Breast epithelium (tissue), 4 donors: ENCODE results near the gene RGS18. TPM values are rescaled to one million over a fixed set of nuclear protein-coding genes. Genes with fewer than 3 reads are reported as not detected.
"Not testable (repeated sequence)": the region's sequence is repeated elsewhere in the genome, so short reads cannot be mapped to it uniquely, and the experiment has no call there.

Source experiments
- DNase-seq, 2 donors: peaks; one replicate each; pipeline ENCODE4 v3.0.0-alpha.2; 2019; ENCODE audit warnings: low spot score in 2 of 2
- H3K27ac ChIP-seq, 2 donors: fragments of 200-600 bp; sonication (generic) in 1 of 2; one replicate each; pipeline ENCODE4 v1.5.1; 2016 to 2019; ENCODE audit warnings: mild to moderate bottlenecking in 1 of 2
- H3K27me3 ChIP-seq, 2 donors: fragments of 200-600 bp; sonication (generic) in 1 of 2; one replicate each; pipeline versions ENCODE4 v1.5.1 to v1.6.0; 2017 to 2019; ENCODE audit warnings: control low read depth in 1 of 2, mild to moderate bottlenecking in 1 of 2
- H3K36me3 ChIP-seq: fragments of 200-600 bp; one replicate; pipeline ENCODE4 v1.5.1; 2019
- H3K4me1 ChIP-seq, 2 donors: fragments of 200-600 bp; sonication (generic); one replicate each; pipeline ENCODE4 v1.5.1; 2016 to 2019; ENCODE audit warnings: control low read depth in 1 of 2
- H3K4me3 ChIP-seq, 3 donors: fragments of 200-600 bp; sonication (generic); 1 replicate in 2 of 3; 2 replicates in 1 of 3; pipeline ENCODE4 v1.5.1; 2016 to 2019; ENCODE audit warnings: mild to moderate bottlenecking in 3 of 3, moderate library complexity in 2 of 3
- H3K9me3 ChIP-seq, 2 donors: fragments of 200-600 bp; sonication (generic) in 1 of 2; one replicate each; pipeline ENCODE4 v1.5.1; 2016 to 2019; ENCODE audit warnings: control low read depth in 1 of 2
- CTCF ChIP-seq, 3 donors: fragments of 450-650 bp; IDR thresholded peaks; one replicate each; pipeline ENCODE4 v1.5.1; 2016 to 2017; ENCODE audit warnings: antibody characterized with exemption in 3 of 3, mild to moderate bottlenecking in 3 of 3, moderate library complexity in 3 of 3
- POLR2A ChIP-seq: fragments of 450-650 bp; IDR thresholded peaks from one replicate; pipeline ENCODE4 v1.6.1; 2016; ENCODE audit warnings: antibody characterized with exemption, mild to moderate bottlenecking, moderate library complexity
- POLR2AphosphoS5 ChIP-seq, 3 donors: sonication (generic); formaldehyde crosslinking; IDR thresholded peaks; one replicate each; pipeline ENCODE4 v1.6.1; 2017; ENCODE audit warnings: antibody characterized with exemption in 3 of 3
- intact Hi-C: fragments of 100-400 bp; cut with DNase I; formaldehyde crosslinking; loops from one replicate; pipeline ENCODE4 v1.15.1; 2023; ENCODE audit warnings: low total_unique reads
- total RNA-seq, 3 donors: library from RNA; depleted of rRNA; stranded (reverse); fragments of >200 nt; gene quantifications; one replicate each; pipeline ENCODE4 v1.1.0, GENCODE V29; 2016

The RGS18 gene
- total RNA-seq, 3 donors from 2014 or later = 2.0 to 4.4 (median 2.6) TPM

- H3K27ac ChIP-seq = no peak overlapping the region
- H3K9me3 ChIP-seq = no peaks in the 10 kb centered on the region
- TF ChIP-seq CTCF (IDR thresholded peaks at IDR 0.05) = no peak
- TF ChIP-seq POLR2A = no peak
- TF ChIP-seq POLR2AphosphoS5 (IDR thresholded peaks at IDR 0.05) = no peak
- no peaks in the 10 kb centered on the region for H3K27me3 ChIP-seq
- H3K4me1 ChIP-seq = no peaks in the 10 kb centered on the region
- no peaks in the 10 kb centered on the region for H3K36me3 ChIP-seq
- intact Hi-C loops = no loop called here
- no peak for DNase-seq
- H3K4me3 ChIP-seq = no peak overlapping the region
Observed at GRCh38 chr1:192122668-192123067, 35.6 kb upstream of the RGS18 start.

- H3K9me3 ChIP-seq = no peaks in the 10 kb centered on the region
- no peak for DNase-seq
- H3K36me3 ChIP-seq = no peaks in the 10 kb centered on the region
- H3K27ac ChIP-seq = no peak overlapping the region
- H3K27me3 ChIP-seq = no peaks in the 10 kb centered on the region
- no peak overlapping the region for H3K4me3 ChIP-seq
- intact Hi-C loops = no loop called here
- no peaks in the 10 kb centered on the region for H3K4me1 ChIP-seq
- TF ChIP-seq POLR2AphosphoS5 (IDR thresholded peaks at IDR 0.05) (no peak), POLR2A (no peak), CTCF (IDR thresholded peaks at IDR 0.05) (no peak)
Observed at GRCh38 chr1:192123212-192123611, 35.0 kb upstream of the RGS18 start.

DNA sequence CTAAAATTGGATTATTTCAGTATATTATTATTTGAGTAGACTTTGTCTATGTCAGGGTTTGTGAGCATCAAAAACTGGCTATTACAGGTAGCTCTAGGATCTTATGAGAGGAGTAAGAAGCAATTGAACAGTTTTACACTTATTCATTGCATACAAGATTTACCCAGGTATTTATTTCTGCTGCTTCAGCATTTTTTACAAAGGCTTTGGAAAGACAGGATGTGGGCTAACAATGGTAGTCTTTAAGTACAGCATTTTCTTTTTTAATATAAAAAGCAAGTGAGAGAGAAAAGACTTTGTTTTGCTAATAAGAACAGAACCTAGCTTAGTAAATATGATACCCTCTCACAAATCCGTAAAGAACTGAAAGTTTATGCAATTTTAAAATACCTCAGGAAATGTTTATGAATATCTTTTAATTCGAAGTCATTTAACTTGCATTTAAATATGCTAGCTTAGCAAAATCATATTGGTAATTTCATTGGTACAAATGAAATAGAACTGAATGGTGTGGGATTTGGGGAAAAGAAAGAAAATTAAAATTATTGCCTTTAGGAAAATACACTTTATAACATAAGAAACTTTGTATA is 32.1 kb upstream of the RGS18 start:
- DNase-seq = no peak
- no peaks in the 10 kb centered on the region for H3K9me3 ChIP-seq
- H3K36me3 ChIP-seq = no peaks in the 10 kb centered on the region
- H3K27ac ChIP-seq = no peak overlapping the region
- TF ChIP-seq POLR2A (no peak), CTCF (IDR thresholded peaks at IDR 0.05) (no peak), POLR2AphosphoS5 (IDR thresholded peaks at IDR 0.05) (no peak)
- no peak overlapping the region for H3K4me3 ChIP-seq
- H3K4me1 ChIP-seq = no peaks in the 10 kb centered on the region
- no peaks in the 10 kb centered on the region for H3K27me3 ChIP-seq
- intact Hi-C loops = no loop called here

GRCh38 chr1:192130175-192130574 is 28.1 kb upstream of the RGS18 start:
- Histone ChIP-seq H3K9me3 (no peaks in the 10 kb centered on the region), H3K27me3 (no peaks in the 10 kb centered on the region), H3K27ac (no peak overlapping the region), H3K4me1 (no peaks in the 10 kb centered on the region), H3K4me3 (no peak overlapping the region), H3K36me3 (no peaks in the 10 kb centered on the region)
- TF ChIP-seq CTCF (IDR thresholded peaks at IDR 0.05) = no peak
- no peak for TF ChIP-seq POLR2A
- no peak for TF ChIP-seq POLR2AphosphoS5 (IDR thresholded peaks at IDR 0.05)
- no peak for DNase-seq
- intact Hi-C loops = no loop called here

DNA sequence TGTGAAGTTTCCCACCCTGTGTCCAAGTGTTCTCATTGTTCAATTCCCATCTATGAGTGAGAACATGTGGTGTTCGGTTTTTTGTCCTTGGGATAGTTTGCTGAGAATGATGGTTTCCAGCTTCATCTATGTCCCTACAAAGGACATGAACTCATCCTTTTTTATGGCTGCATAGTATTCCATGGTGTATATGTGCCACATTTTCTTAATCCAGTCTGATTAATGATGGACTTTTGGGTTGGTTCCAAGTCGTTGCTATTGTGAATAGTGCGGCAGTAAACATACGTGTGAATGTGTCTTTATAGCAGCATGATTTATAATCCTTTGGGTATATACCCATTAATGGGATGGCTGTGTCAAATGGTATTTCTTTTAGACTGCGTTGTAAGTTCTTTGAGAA is 27.4 kb upstream of the RGS18 start:
- H3K9me3 ChIP-seq, H3K4me1 ChIP-seq, H3K27ac ChIP-seq, H3K36me3 ChIP-seq, H3K4me3 ChIP-seq, intact Hi-C loops, H3K27me3 ChIP-seq, DNase-seq: not testable (repeated sequence)

GRCh38 chr1:192131914-192132313 is 26.3 kb upstream of the RGS18 start:
- no peaks in the 10 kb centered on the region for H3K4me1 ChIP-seq
- H3K36me3 ChIP-seq = no peaks in the 10 kb centered on the region
- TF ChIP-seq POLR2AphosphoS5 (IDR thresholded peaks at IDR 0.05) = no peak
- TF ChIP-seq CTCF (IDR thresholded peaks at IDR 0.05) = no peak
- no peak for TF ChIP-seq POLR2A
- intact Hi-C loops = no loop called here
- no peaks in the 10 kb centered on the region for H3K27me3 ChIP-seq
- no peak overlapping the region for H3K4me3 ChIP-seq
- DNase-seq = no peak
- H3K27ac ChIP-seq = no peak overlapping the region
- H3K9me3 ChIP-seq = no peaks in the 10 kb centered on the region
